Heart left ventricle (tissue), 16 donors: Measurements from ENCODE around the gene ERC1. TPM values are rescaled to one million over a fixed set of nuclear protein-coding genes. Genes with fewer than 3 reads are reported as not detected.

Experiments used
- ATAC-seq, 4 donors: fragments of 200-7000 bp; cut with Tn5 transposase; one replicate each; pipeline ENCODE4 v1.9.1; 2020 to 2022; ENCODE audit warnings: moderate library complexity in 4 of 4, mild to moderate bottlenecking in 3 of 4, moderate number of reproducible peaks in 1 of 4
- DNase-seq, 5 donors: peaks; one replicate each; pipeline ENCODE4 v3.0.0-alpha.2; 2020
- H3K27ac ChIP-seq, 12 donors: fragments of 200-600 bp; sonication (generic) in 4 of 12; one replicate each; pipeline versions ENCODE4 v1.5.0 to v1.8.0; 2016 to 2022; ENCODE audit warnings: mild to moderate bottlenecking in 2 of 12
- H3K27me3 ChIP-seq, 9 donors: fragments of 200-600 bp; sonication (generic) in 2 of 9; one replicate each; pipeline versions ENCODE4 v1.5.1 to v1.8.0; 2016 to 2022; ENCODE audit warnings: mild to moderate bottlenecking in 3 of 9
- H3K36me3 ChIP-seq, 9 donors: fragments of 200-600 bp; sonication (generic) in 2 of 9; one replicate each; pipeline versions ENCODE4 v1.5.0 to v1.8.0; 2018 to 2022; ENCODE audit warnings: mild to moderate bottlenecking in 2 of 9
- H3K4me1 ChIP-seq, 12 donors: fragments of 200-600 bp; sonication (generic) in 4 of 12; one replicate each; pipeline versions ENCODE4 v1.5.0 to v1.8.0; 2016 to 2022; ENCODE audit warnings: mild to moderate bottlenecking in 3 of 12
- H3K4me3 ChIP-seq, 12 donors: fragments of 200-600 bp; sonication (generic) in 4 of 12; one replicate each; pipeline versions ENCODE4 v1.5.0 to v1.8.0; 2017 to 2022; ENCODE audit warnings: mild to moderate bottlenecking in 9 of 12, moderate library complexity in 4 of 12
- H3K9me3 ChIP-seq, 12 donors: fragments of 200-600 bp; sonication (generic) in 4 of 12; one replicate each; pipeline versions ENCODE4 v1.5.0 to v1.8.0; 2016 to 2022; ENCODE audit warnings: mild to moderate bottlenecking in 1 of 12
- POLR2A ChIP-seq, 2 donors: fragments of 450-650 bp; IDR thresholded peaks; one replicate each; pipeline ENCODE4 v1.6.1; 2017; ENCODE audit warnings: antibody characterized with exemption in 2 of 2, mild to moderate bottlenecking in 2 of 2, moderate library complexity in 2 of 2
- WGBS, 4 donors: extraction: QIAGEN DNeasy Blood & Tissue Kit in 2 of 4; methylation state at CpG; one replicate each; pipeline versions ENCODE4 v1.1.5 to v1.1.7; 2013 to 2018; 5-methylcytosine and 5-hydroxymethylcytosine counted together
- intact Hi-C, 10 donors: fragments of 100-400 bp; cut with DNase I; formaldehyde crosslinking; loops; one replicate each; pipeline versions ENCODE4 v1.11.1 to v1.14.2; 2022
- polyA plus RNA-seq, 2 donors: library from polyadenylated mRNA; stranded (reverse); fragments of 200-250 nt; gene quantifications; one replicate each; pipeline ENCODE4 v1.2.3, GENCODE V29; 2013
- total RNA-seq, 9 donors: library from RNA; depleted of rRNA in 2 of 9; stranded (reverse); fragments of >200 nt in 2 of 9; fragmentation: NEBNext Ultra II Directional in 3 of 9; extraction: Animal tissue kit (Norgen Biotek cat#: 25700) in 3 of 9; gene quantifications; one replicate each; pipeline versions ENCODE4 v1.1.0 to v1.2.4, GENCODE V29; 2016 to 2023
- TF ChIP-seq, protein P1 (sequence below), 12 donors: fragments of 200-600 bp; sonication (generic) in 4 of 12; IDR thresholded peaks; one replicate each; pipeline versions ENCODE4 v1.5.0 to v1.8.0; 2018 to 2022; ENCODE audit warnings: antibody characterized with exemption in 12 of 12, mild to moderate bottlenecking in 5 of 12
- donor health status: ischemic (EF 13 %, LVEDD 7.1; RV severe dilation, severe dysfunction).
- donor health status: healthy with polysubstance abuse.
- donor health status: DM: no; HTN: yes; CAD: no.
- donor health status: DM: no; HTN: no; CAD: no.
- donor health status: ischemic (EF 25% LVEDD 6.9; RV normal size, moderate dysfunction).
- donor health status: ischemic (EF 25% LVEDD 5.7; RV mildly dilated, moderate dysfunction).
- donor health status: healthy.
- donor health status: DM: yes; HTN: yes; CAD: no.
- donor health status: ischemic (EF 35%, LVEDD 5.7; RV mildly dilated, moderate dysfunction).
- donor health status: nonischemic (EF 11% LVEDD 7.7; RV severe dilation, severe dysfunction).
- donor health status: DM: yes; HTN: yes; CAD: no.
- donor health status: PGD.
- donor health status: ischemic (EF 29% LVEDD 5.4; RV normal size, mild dysfunction).
- donor health status: nonischemic (EF 23%, LVEDD 6.1; RV moderate dilation, normal function).

Gene ERC1
- total and polyA plus RNA-seq, 11 donors, result 13.5 to 84.0 (median 47.9) TPM

DNA sequence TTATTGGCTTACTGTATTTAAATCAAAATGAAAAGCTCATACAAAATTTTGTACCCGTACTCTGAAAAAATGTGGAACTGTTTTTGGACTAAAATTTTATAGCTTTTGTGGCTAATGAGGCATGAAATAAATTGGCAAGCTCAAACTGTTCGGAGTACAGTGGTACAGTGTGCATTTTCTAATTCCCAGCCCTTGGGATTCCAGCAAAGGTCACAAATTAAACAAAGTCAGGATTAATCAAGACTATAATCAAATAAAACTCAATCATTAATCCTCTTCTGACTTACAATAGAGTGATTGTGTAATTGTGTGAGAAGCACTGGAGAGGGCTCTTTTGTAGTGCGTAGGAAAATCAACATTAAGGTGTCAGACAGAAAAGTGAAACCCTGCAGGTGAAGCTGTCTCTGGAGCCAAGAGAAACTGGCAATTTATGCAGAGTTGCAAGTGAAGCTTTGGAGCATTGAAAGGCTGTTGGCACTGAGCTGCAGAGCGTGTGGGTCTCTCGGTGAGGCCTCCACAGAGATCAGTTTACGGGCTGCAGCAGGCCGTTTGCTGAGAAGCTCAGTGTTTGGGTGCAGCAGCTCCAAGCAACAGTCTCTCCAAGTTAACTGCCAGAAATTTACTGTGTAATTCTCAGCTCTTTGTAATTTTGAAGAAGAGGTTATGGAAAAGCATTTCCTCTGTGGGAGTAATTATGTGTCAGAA, 327.5 kb downstream of the ERC1 start:
- peak overlapping the region in 2 of 12 donors; percentile 6 to 21 for H3K4me3 ChIP-seq
- peaks cover 0 to 19% (median 5%) of the 10 kb centered on the region in 12 donors for H3K9me3 ChIP-seq
- ATAC-seq, result peak; percentile 60 to 69 (median 66)
- DNase-seq, result peak in 2 of 5 donors; percentile 32 to 48
- TF ChIP-seq POLR2A (IDR thresholded peaks at IDR 0.05), result no peak
- TF ChIP-seq, protein P1, sequence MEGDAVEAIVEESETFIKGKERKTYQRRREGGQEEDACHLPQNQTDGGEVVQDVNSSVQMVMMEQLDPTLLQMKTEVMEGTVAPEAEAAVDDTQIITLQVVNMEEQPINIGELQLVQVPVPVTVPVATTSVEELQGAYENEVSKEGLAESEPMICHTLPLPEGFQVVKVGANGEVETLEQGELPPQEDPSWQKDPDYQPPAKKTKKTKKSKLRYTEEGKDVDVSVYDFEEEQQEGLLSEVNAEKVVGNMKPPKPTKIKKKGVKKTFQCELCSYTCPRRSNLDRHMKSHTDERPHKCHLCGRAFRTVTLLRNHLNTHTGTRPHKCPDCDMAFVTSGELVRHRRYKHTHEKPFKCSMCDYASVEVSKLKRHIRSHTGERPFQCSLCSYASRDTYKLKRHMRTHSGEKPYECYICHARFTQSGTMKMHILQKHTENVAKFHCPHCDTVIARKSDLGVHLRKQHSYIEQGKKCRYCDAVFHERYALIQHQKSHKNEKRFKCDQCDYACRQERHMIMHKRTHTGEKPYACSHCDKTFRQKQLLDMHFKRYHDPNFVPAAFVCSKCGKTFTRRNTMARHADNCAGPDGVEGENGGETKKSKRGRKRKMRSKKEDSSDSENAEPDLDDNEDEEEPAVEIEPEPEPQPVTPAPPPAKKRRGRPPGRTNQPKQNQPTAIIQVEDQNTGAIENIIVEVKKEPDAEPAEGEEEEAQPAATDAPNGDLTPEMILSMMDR (IDR thresholded peaks at IDR 0.05), result no peak
- peak overlapping the region in 8 of 12 donors; percentile 18 to 68 (median 36) for H3K27ac ChIP-seq
- intact Hi-C loops, result no loop called here
- H3K27me3 ChIP-seq, result no peaks in the 10 kb centered on the region
- H3K4me1 ChIP-seq, result peaks cover 0 to 34% (median 9%) of the 10 kb centered on the region in 12 donors
- WGBS, 4 donors, result 46 to 55% (median 52%) methylated on average over 7 of the region's 7 CpGs
- peaks cover 0 to 22% (median 0%) of the 10 kb centered on the region in 9 donors for H3K36me3 ChIP-seq

DNA sequence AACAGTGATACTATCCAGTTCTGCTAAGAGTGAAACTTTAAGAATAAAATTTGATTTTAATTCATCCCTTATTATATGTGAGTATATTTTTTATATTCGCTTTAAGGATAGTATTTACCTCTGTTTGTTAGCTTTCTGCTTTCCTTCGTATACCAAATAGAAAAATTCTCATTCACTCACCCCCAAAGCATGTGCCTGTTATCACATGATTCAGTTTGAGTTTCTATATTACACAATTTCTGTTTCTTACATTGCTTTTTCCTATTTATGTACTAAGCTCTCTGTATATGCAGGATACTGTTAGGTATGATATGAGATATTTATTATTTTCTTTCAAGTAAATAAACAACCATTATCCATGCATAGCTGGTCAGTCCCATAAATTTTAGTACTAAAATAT, 328.2 kb downstream of the ERC1 start:
- Histone ChIP-seq H3K4me3 (no peak overlapping the region), H3K9me3 (peaks cover 0 to 12% (median 3%) of the 10 kb centered on the region in 12 donors), H3K36me3 (peaks cover 0 to 14% (median 0%) of the 10 kb centered on the region in 9 donors), H3K4me1 (peaks cover 0 to 36% (median 9%) of the 10 kb centered on the region in 12 donors), H3K27me3 (no peaks in the 10 kb centered on the region), H3K27ac (peak overlapping the region in 7 of 12 donors; percentile 19 to 68 (median 40))
- no peak for DNase-seq
- intact Hi-C loops, result no loop called here
- 70 to 82% (median 76%) methylated on average over 2 of the region's 2 CpGs for WGBS, 4 donors
- ATAC-seq, result no peak
- TF ChIP-seq POLR2A (IDR thresholded peaks at IDR 0.05), result no peak
- TF ChIP-seq, protein P1 (IDR thresholded peaks at IDR 0.05), result no peak

DNA sequence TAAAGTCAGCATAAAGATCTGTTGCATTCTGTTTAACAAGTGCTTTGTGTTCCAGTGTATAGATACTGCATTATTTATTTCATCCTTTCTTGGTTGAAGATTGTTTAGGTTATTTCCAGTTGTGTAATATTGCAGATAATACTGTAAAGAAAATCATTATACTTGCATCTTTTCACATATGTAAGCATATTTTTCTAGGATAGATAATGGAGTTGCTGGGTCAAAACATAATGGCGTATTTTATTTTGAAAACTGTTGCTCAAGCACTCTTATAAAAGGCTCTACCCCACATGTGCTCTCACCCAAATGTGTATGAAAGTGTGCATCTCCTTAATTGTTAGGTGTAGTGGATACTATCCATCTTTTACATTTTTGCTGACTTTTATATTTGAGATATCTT, 329.0 kb downstream of the ERC1 start:
- H3K4me1 ChIP-seq, result peaks cover 0 to 42% (median 9%) of the 10 kb centered on the region in 12 donors
- no peak overlapping the region for H3K4me3 ChIP-seq
- 97 to 100% (median 99%) methylated on average over 1 of the region's 1 CpG for WGBS, 4 donors
- H3K9me3 ChIP-seq, result peaks cover 0 to 4% (median 0%) of the 10 kb centered on the region in 12 donors
- intact Hi-C loops, result no loop called here
- H3K27me3 ChIP-seq, result no peaks in the 10 kb centered on the region
- H3K36me3 ChIP-seq, result peaks cover 0 to 8% (median 0%) of the 10 kb centered on the region in 9 donors
- no peak for TF ChIP-seq POLR2A (IDR thresholded peaks at IDR 0.05)
- TF ChIP-seq, protein P1 (IDR thresholded peaks at IDR 0.05), result no peak
- no peak for DNase-seq
- ATAC-seq, result no peak
- no peak overlapping the region for H3K27ac ChIP-seq

- Histone ChIP-seq H3K4me1 (peaks cover 0 to 49% (median 12%) of the 10 kb centered on the region in 12 donors), H3K9me3 (no peaks in the 10 kb centered on the region), H3K4me3 (no peak overlapping the region), H3K27me3 (no peaks in the 10 kb centered on the region), H3K36me3 (no peaks in the 10 kb centered on the region), H3K27ac (peak overlapping the region in 1 of 12 donors; percentile 3)
- intact Hi-C loops, result no loop called here
- DNase-seq, result no peak
- ATAC-seq, result no peak
- TF ChIP-seq, protein P1 (IDR thresholded peaks at IDR 0.05), result no peak
- no peak for TF ChIP-seq POLR2A (IDR thresholded peaks at IDR 0.05)
- 95 to 98% (median 96%) methylated on average over 3 of the region's 3 CpGs for WGBS, 4 donors
These were observed 331.8 kb downstream of the ERC1 start for GRCh38 chr12:1322821-1323220.
